TTC549 (cell line): ENCODE data around the gene PFDN2.
A peak's percentile ranks its signal among the peaks of the same experiment; 100 is the strongest.
"Not testable (repeated sequence)": the region's sequence is repeated elsewhere in the genome, so short reads cannot be mapped to it uniquely, and the experiment has no call there.

Experiments used
- FAIRE-seq: peaks from 2 replicates; lab custom pipeline; 2012; peaks lifted over from hg19 to GRCh38; lab: Jason Lieb, UNC

The PFDN2 gene

GRCh38 chr1:161138431-161138830 lies 20.6 kb upstream of the PFDN2 start:
- FAIRE-seq = no peak

DNA sequence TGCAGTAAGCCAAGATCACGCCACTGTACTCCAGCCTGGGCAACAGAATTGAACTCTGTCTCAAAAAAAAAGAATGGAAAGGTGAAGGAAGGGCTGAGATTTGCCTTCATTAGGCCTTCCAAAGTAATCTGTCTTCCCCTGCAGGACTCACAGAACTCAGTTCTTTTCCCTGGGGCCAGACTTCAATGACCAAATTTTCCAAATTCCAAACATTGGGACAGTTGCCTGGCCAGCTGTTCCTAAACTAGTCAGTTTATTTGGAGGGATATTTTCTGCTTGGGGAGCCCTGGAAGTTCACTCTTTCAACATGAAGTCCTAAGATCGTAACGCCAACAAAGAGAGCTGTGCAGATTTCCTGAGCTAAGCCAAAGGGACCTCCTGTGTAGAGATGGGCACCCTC lies 20.0 kb upstream of the PFDN2 start:
- FAIRE-seq = no peak

GRCh38 chr1:161133220-161133740 lies 15.4 kb upstream of the PFDN2 start:
- FAIRE-seq = no peak

DNA sequence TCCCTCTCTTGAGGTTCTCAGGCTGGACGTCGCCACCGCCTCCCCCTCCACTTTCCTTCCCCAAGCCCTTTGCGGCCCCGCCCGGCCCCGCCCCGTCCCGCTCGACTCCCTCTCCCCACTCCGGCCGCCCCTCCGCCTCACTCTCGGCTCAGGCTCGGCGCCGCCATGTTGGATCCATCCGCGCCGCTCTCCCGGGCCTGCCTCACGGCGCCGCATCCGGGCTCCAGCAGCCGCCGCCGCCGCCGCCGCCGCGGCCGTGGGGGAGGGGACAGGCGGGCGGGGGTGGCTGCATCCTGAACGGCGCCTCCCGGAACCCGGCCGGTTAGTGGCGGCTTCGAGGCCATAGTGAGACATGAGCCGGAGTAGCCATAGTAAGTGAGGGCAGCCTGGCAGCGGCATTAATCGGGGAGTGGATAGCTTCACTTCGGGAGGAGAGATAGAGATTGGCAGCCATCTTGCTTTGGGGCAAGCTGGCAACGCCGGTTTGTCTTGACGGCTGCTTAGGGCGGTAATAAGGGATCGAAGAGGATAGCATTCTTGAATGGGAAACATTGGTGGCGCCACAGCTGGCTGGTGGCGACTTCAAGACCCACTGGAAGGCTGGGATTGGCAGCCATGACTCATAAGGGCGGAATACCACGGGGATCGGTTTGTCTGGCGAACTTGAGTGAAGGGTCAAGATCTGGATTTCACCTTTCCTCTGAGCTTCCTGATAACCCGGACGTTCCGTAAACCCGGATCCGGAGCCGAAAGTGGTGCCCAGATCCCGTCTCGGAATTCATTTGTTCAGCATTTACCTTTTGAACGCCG lies 14.8 kb upstream of the PFDN2 start, which contains the start of gene DEDD:
Gene DEDD (minus strand): TSS at position 258 of the 810 bp plus-strand sequence. CDS start 8,205 bp downstream, outside the sequence.
- FAIRE-seq = peak; percentile 96

GRCh38 chr1:161131523-161132409 lies 13.9 kb upstream of the PFDN2 start:
- no peak for FAIRE-seq

- FAIRE-seq = no peak
Measured at GRCh38 chr1:161130266-161130665, 12.4 kb upstream of the PFDN2 start.

GRCh38 chr1:161128591-161129420 lies 11.0 kb upstream of the PFDN2 start:
- FAIRE-seq = no peak

DNA sequence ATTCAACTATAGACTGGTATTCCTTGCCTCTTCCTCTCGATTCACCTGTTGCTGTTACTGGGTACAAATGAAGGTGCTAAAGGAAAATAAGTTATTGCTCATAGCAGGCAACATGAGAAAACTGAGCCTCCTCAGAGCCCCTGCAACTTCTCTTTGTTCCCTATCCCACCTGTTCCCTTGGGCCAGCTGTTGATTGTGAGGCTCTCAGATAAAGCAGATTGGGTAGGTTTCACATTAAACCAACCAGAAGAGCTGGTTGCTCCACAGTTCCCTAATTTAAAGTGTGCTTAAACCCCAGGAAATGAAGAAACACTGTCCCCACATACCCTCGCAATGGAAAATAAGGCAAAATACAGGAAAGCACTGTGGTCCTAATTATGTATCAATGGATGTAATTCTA lies 9.8 kb upstream of the PFDN2 start:
- FAIRE-seq = no peak

- no peak for FAIRE-seq
Measured at GRCh38 chr1:161122967-161123366, 5.1 kb upstream of the PFDN2 start.

GRCh38 chr1:161121834-161122233 lies 4.0 kb upstream of the PFDN2 start:
- FAIRE-seq = no peak

GRCh38 chr1:161121042-161121650 lies 3.3 kb upstream of the PFDN2 start:
- no peak for FAIRE-seq

DNA sequence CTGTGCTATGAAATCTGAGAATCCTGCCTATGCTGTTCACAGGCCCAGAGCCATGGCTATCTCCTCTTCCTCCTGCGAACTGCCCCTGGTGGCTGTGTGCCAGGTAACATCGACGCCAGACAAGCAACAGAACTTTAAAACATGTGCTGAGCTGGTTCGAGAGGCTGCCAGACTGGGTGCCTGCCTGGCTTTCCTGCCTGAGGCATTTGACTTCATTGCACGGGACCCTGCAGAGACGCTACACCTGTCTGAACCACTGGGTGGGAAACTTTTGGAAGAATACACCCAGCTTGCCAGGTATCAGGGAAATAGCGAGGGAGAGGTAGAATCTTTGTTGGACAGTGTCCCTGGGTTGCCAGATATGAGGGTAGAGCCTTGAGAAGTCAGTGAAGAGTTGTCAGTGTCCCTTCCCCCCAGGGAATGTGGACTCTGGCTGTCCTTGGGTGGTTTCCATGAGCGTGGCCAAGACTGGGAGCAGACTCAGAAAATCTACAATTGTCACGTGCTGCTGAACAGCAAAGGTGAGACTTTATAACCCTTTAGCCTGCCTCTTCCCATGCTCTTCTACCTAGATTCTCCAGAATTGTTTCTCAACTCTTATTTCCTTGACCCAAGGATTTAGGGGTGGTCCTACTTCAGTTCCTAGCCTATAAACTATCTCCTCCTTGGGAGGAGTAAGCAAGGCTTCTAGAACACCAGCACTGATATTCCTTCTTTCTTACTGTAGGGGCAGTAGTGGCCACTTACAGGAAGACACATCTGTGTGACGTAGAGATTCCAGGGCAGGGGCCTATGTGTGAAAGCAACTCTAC lies 1.5 kb upstream of the PFDN2 start:
- FAIRE-seq = peak; percentile 92

- not testable (repeated sequence) for FAIRE-seq
Measured at GRCh38 chr1:161115961-161116360, 1.9 kb downstream of the PFDN2 start.

GRCh38 chr1:161115132-161115711 lies 2.6 kb downstream of the PFDN2 start:
- no peak for FAIRE-seq

DNA sequence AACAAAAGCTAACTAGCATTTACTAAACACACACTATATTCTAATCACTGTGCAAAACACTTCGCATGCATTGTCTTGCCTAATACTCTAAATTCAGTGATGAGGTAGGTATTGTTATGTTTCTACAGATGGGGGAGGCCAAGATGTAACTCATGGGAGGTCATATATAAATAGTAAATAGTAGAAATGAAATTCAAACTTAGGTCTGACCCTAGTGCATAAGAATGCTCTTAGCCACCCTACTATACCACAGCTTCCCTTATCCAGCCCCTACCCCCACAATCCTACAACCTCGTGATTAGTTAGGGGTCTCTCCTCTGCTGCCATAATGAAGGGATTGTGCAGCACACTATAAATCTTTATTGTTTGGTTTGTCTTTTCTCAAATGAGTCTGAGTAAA lies 3.3 kb downstream of the PFDN2 start:
- FAIRE-seq = no peak

- FAIRE-seq = no peak
Measured at GRCh38 chr1:161113915-161114314, 3.9 kb downstream of the PFDN2 start.

DNA sequence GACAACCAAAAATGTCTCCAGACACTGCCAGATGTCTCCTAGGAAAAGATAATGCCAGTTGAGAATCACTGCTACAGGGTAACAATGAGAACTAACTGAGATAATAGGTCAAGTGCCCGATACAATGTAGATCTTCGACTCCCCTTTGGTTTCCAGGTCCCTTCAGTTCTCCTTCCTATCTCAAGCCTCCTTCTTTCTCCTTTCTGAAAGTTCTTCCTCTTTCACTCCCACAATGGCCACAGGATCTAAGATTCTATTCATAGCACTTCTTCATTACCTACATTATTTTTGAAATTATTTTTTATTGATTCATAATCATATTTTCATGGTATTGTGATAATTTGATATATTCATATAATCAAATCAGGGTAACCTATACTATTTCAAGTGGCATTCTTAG lies 6.3 kb downstream of the PFDN2 start:
- FAIRE-seq = peak; percentile 9

DNA sequence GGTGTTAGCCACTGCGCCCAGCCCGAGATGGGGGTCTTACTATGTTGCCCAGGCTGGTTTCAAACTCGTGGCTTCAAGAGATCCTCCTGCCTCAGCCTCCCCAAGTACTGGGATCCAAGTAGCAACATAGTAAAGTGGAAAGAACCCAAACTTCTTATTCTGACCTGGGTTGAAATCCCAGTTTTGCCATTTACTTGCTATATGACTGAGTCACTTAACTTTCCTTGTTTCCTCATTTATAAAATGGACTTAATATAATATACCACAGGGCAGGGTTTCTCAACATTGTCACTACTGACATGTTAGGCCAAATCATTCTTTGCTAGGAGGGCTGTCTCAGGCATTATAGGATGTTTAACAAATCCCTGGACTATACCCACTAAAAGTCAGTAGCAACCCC lies 6.7 kb downstream of the PFDN2 start:
- no peak for FAIRE-seq

- no peak for FAIRE-seq
Measured at GRCh38 chr1:161106431-161106830, 11.4 kb downstream of the PFDN2 start.

DNA sequence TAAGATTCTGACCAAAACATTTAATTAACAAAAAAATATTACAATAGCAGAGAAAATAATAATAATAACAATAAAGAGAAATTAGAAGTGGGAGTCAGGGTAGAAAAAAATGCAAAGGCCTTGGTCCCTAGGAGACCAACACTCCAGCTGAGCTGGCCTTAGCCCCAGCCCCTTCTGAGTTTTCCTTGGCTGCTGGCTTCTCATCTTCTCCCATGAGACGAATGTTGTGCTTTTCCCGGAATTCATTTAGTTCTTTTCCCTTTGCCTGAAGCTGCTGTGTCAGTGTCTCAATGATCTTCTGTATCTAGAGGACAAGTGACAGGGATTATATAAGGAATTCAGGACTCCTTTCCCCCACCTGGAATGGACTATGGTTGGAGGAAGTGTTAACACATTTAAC lies 17.3 kb downstream of the PFDN2 start:
- no peak for FAIRE-seq
